Breast epithelium (tissue), 4 donors: Measurements from ENCODE around the gene ST7. TPM values are rescaled to one million over a fixed set of nuclear protein-coding genes. Genes with fewer than 3 reads are reported as not detected.

ENCODE experiments used
- DNase-seq, 2 donors: peaks; one replicate each; pipeline ENCODE4 v3.0.0-alpha.2; 2019; ENCODE audit warnings: low spot score in 2 of 2
- H3K27ac ChIP-seq, 2 donors: fragments of 200-600 bp; sonication (generic) in 1 of 2; one replicate each; pipeline ENCODE4 v1.5.1; 2016 to 2019; ENCODE audit warnings: mild to moderate bottlenecking in 1 of 2
- H3K27me3 ChIP-seq, 2 donors: fragments of 200-600 bp; sonication (generic) in 1 of 2; one replicate each; pipeline versions ENCODE4 v1.5.1 to v1.6.0; 2017 to 2019; ENCODE audit warnings: control low read depth in 1 of 2, mild to moderate bottlenecking in 1 of 2
- H3K36me3 ChIP-seq: fragments of 200-600 bp; one replicate; pipeline ENCODE4 v1.5.1; 2019
- H3K4me1 ChIP-seq, 2 donors: fragments of 200-600 bp; sonication (generic); one replicate each; pipeline ENCODE4 v1.5.1; 2016 to 2019; ENCODE audit warnings: control low read depth in 1 of 2
- H3K4me3 ChIP-seq, 3 donors: fragments of 200-600 bp; sonication (generic); 1 replicate in 2 of 3; 2 replicates in 1 of 3; pipeline ENCODE4 v1.5.1; 2016 to 2019; ENCODE audit warnings: mild to moderate bottlenecking in 3 of 3, moderate library complexity in 2 of 3
- H3K9me3 ChIP-seq, 2 donors: fragments of 200-600 bp; sonication (generic) in 1 of 2; one replicate each; pipeline ENCODE4 v1.5.1; 2016 to 2019; ENCODE audit warnings: control low read depth in 1 of 2
- CTCF ChIP-seq, 3 donors: fragments of 450-650 bp; IDR thresholded peaks; one replicate each; pipeline ENCODE4 v1.5.1; 2016 to 2017; ENCODE audit warnings: antibody characterized with exemption in 3 of 3, mild to moderate bottlenecking in 3 of 3, moderate library complexity in 3 of 3
- POLR2A ChIP-seq: fragments of 450-650 bp; IDR thresholded peaks from one replicate; pipeline ENCODE4 v1.6.1; 2016; ENCODE audit warnings: antibody characterized with exemption, mild to moderate bottlenecking, moderate library complexity
- POLR2AphosphoS5 ChIP-seq, 3 donors: sonication (generic); formaldehyde crosslinking; IDR thresholded peaks; one replicate each; pipeline ENCODE4 v1.6.1; 2017; ENCODE audit warnings: antibody characterized with exemption in 3 of 3
- intact Hi-C: fragments of 100-400 bp; cut with DNase I; formaldehyde crosslinking; loops from one replicate; pipeline ENCODE4 v1.15.1; 2023; ENCODE audit warnings: low total_unique reads
- total RNA-seq, 3 donors: library from RNA; depleted of rRNA; stranded (reverse); fragments of >200 nt; gene quantifications; one replicate each; pipeline ENCODE4 v1.1.0, GENCODE V29; 2016

ST7 gene
- total RNA-seq, 3 donors from 2014 or later = 24.3 to 41.4 (median 27.5) TPM

- H3K9me3 ChIP-seq = no peaks in the 10 kb centered on the region
- TF ChIP-seq CTCF (IDR thresholded peaks at IDR 0.05) = no peak
- TF ChIP-seq POLR2AphosphoS5 (IDR thresholded peaks at IDR 0.05) = no peak
- no peak for TF ChIP-seq POLR2A
- no peak overlapping the region for H3K4me3 ChIP-seq
- H3K4me1 ChIP-seq = no peaks in the 10 kb centered on the region
- no peak for DNase-seq
- no peaks in the 10 kb centered on the region for H3K27me3 ChIP-seq
- H3K36me3 ChIP-seq = no peaks in the 10 kb centered on the region
- intact Hi-C loops = no loop called here
- H3K27ac ChIP-seq = no peak overlapping the region
These were observed 133.5 kb downstream of the ST7 start for GRCh38 chr7:117086788-117087187.

GRCh38 chr7:117087639-117088396 lies 134.5 kb downstream of the ST7 start:
- intact Hi-C loops = no loop called here
- TF ChIP-seq POLR2A = no peak
- no peak for TF ChIP-seq CTCF (IDR thresholded peaks at IDR 0.05)

GRCh38 chr7:117088623-117089194 lies 135.4 kb downstream of the ST7 start:
- TF ChIP-seq POLR2AphosphoS5 (IDR thresholded peaks at IDR 0.05) (no peak), CTCF (IDR thresholded peaks at IDR 0.05) (no peak), POLR2A (no peak)
- no peak for DNase-seq
- Histone ChIP-seq H3K4me1 (no peaks in the 10 kb centered on the region), H3K36me3 (no peaks in the 10 kb centered on the region), H3K27me3 (no peaks in the 10 kb centered on the region), H3K27ac (no peak overlapping the region), H3K4me3 (no peak overlapping the region), H3K9me3 (no peaks in the 10 kb centered on the region)
- intact Hi-C loops = no loop called here

More at GRCh38 chr7:117087639-117088396, 134.5 kb downstream of the ST7 start:
- no peak for DNase-seq
- Histone ChIP-seq H3K4me3 (no peak overlapping the region), H3K27ac (no peak overlapping the region), H3K9me3 (no peaks in the 10 kb centered on the region), H3K27me3 (no peaks in the 10 kb centered on the region), H3K4me1 (no peaks in the 10 kb centered on the region), H3K36me3 (no peaks in the 10 kb centered on the region)

- intact Hi-C loops = no loop called here
- H3K9me3 ChIP-seq = no peaks in the 10 kb centered on the region
- DNase-seq = no peak
These were observed 137.5 kb downstream of the ST7 start for GRCh38 chr7:117090791-117091190.

More at GRCh38 chr7:117090791-117091190, 137.5 kb downstream of the ST7 start:
- TF ChIP-seq POLR2AphosphoS5 (IDR thresholded peaks at IDR 0.05) (no peak), POLR2A (no peak), CTCF (IDR thresholded peaks at IDR 0.05) (no peak)
- H3K4me1 ChIP-seq = no peaks in the 10 kb centered on the region
- no peaks in the 10 kb centered on the region for H3K36me3 ChIP-seq
- no peak overlapping the region for H3K27ac ChIP-seq
- no peaks in the 10 kb centered on the region for H3K27me3 ChIP-seq
- H3K4me3 ChIP-seq = no peak overlapping the region
